GM12878 (cell line): Measurements from ENCODE around the gene PDE3B. TPM values are rescaled to one million over a fixed set of nuclear protein-coding genes. Genes with fewer than 3 reads are reported as not detected.
"Not testable (repeated sequence)": the region's sequence is repeated elsewhere in the genome, so short reads cannot be mapped to it uniquely, and the experiment has no call there.

Experiments used
- ATAC-seq: fragments of 200-7000 bp; cut with Tn5 transposase; 3 replicates; pipeline ENCODE4 v1.9.1; 2020; ENCODE audit warnings: mild to moderate bottlenecking, moderate library complexity
- BruUV-seq: library from RNA; stranded (reverse); fragments of 400-500 nt; replicated peaks from 2 replicates; lab custom pipeline; 2021; lab: Mats Ljungman, UMichigan
- CTCF ChIA-PET: fragments of 300-600 bp; sonication (Branson Sonifier 250); formaldehyde crosslinking; extraction: SDS; loops from one replicate; lab custom pipeline; 2021; ENCODE audit warnings: inconsistent platforms; lab: Yijun Ruan, JAX
- POLR2A ChIA-PET: fragments of 350-600 bp; formaldehyde crosslinking; extraction: SDS; loops from one replicate; lab custom pipeline; 2021; ENCODE audit warnings: inconsistent platforms; lab: Charles Lee
- RAD21 ChIA-PET: fragments of 300-600 bp; sonication (Branson Sonifier 250); formaldehyde crosslinking; loops from one replicate; lab custom pipeline; 2023; ENCODE audit warnings: antibody characterized with exemption; ENCODE audit not compliant: unreplicated experiment; lab: Charles Lee
- SMC1A ChIA-PET: fragments of 300-600 bp; sonication (Branson Sonifier 250); formaldehyde crosslinking; loops from one replicate; lab custom pipeline; 2023; ENCODE audit not compliant: unreplicated experiment, uncharacterized antibody; lab: Charles Lee
- DNase-seq: peaks from one replicate; pipeline ENCODE4 v3.0.0-alpha.2; 2011; ENCODE audit warnings: low read depth, low spot score
- FAIRE-seq: peaks from 3 replicates; lab custom pipeline; 2011; peaks lifted over from hg19 to GRCh38; lab: Jason Lieb, UNC
- H2AFZ ChIP-seq: 2 replicates; pipeline ENCODE4 v1.6.0; 2011; ENCODE audit warnings: low read depth, low read length, control low read depth; ENCODE audit not compliant: control insufficient read depth
- H3K27ac ChIP-seq: 2 replicates; pipeline ENCODE4 v1.5.1; 2011; ENCODE audit warnings: control low read depth; ENCODE audit not compliant: control insufficient read depth, insufficient read depth
- H3K27me3 ChIP-seq, 2 experiments: replicated peaks in 1 of 2; 2 replicates each; pipeline versions ENCODE4 v1.6.0 to v1.6.1; 2011; ENCODE audit warnings: low read length in 1 of 2; ENCODE audit not compliant: control insufficient read depth in 2 of 2, insufficient read depth in 2 of 2
- H3K36me3 ChIP-seq, 2 experiments: 2 replicates each; pipeline ENCODE4 v1.5.1; 2011; ENCODE audit warnings: low read length in 1 of 2; ENCODE audit not compliant: control insufficient read depth in 2 of 2, insufficient read depth in 2 of 2
- H3K4me1 ChIP-seq: 2 replicates; pipeline ENCODE4 v1.6.1; 2011; ENCODE audit warnings: mild to moderate bottlenecking, low read length, moderate library complexity, mixed read lengths; ENCODE audit not compliant: control insufficient read depth, insufficient read depth
- H3K4me2 ChIP-seq: 2 replicates; pipeline ENCODE4 v1.6.0; 2011; ENCODE audit warnings: control low read depth; ENCODE audit not compliant: control insufficient read depth, insufficient read depth
- H3K4me3 ChIP-seq: fragments of 200-600 bp; sonication (generic); 2 replicates; pipeline ENCODE4 v1.5.1; 2016
- H3K79me2 ChIP-seq: 2 replicates; pipeline ENCODE4 v1.6.0; 2011; ENCODE audit warnings: low read length; ENCODE audit not compliant: control insufficient read depth, insufficient read depth
- H3K9ac ChIP-seq: 2 replicates; pipeline ENCODE4 v1.8.0; 2011; ENCODE audit warnings: low read length, control low read depth, mixed read lengths; ENCODE audit not compliant: control insufficient read depth, insufficient read depth
- H3K9me3 ChIP-seq: replicated peaks from 3 replicates; pipeline ENCODE4 v1.5.1; 2011; ENCODE audit warnings: mild to moderate bottlenecking, low read length; ENCODE audit not compliant: control insufficient read depth, insufficient read depth
- H4K20me1 ChIP-seq: 2 replicates; pipeline ENCODE4 v1.6.0; 2011; ENCODE audit not compliant: control insufficient read depth, insufficient read depth
- CBX5 ChIP-seq: sonication (generic); IDR thresholded peaks from 2 replicates; pipeline ENCODE4 v1.6.1; 2016; ENCODE audit warnings: low read depth, moderate library complexity, mild to moderate bottlenecking, inconsistent platforms
- CHD2 ChIP-seq: IDR thresholded peaks from 2 replicates; pipeline ENCODE4 v1.6.1; 2011; ENCODE audit warnings: low read depth, low read length, improper control_type of control experiment, borderline replicate concordance
- FOS ChIP-seq: IDR thresholded peaks from 3 replicates; pipeline ENCODE4 v1.6.1; 2011; ENCODE audit warnings: borderline replicate concordance; ENCODE audit not compliant: insufficient read length; ENCODE audit errors: extremely low read depth
- HDAC6 ChIP-seq: fragments of 200-600 bp; sonication (generic); IDR thresholded peaks from one replicate; pipeline ENCODE4 v1.8.0; 2017; ENCODE audit warnings: antibody characterized with exemption; ENCODE audit not compliant: unreplicated experiment
- NFIC ChIP-seq: IDR thresholded peaks from 2 replicates; pipeline ENCODE4 v1.6.1; 2012; ENCODE audit warnings: low read depth, mild to moderate bottlenecking, inconsistent platforms, low read length, moderate library complexity
- NFYA ChIP-seq: IDR thresholded peaks from 2 replicates; pipeline ENCODE4 v1.6.1; 2011; ENCODE audit warnings: low read depth, mild to moderate bottlenecking, low read length, improper control_type of control experiment, borderline replicate concordance
- RFX5 ChIP-seq: IDR thresholded peaks from 2 replicates; pipeline ENCODE4 v1.6.1; 2011; ENCODE audit warnings: low read depth, low read length, improper control_type of control experiment
- RUNX3 ChIP-seq: IDR thresholded peaks from 2 replicates; pipeline ENCODE4 v1.6.1; 2012; ENCODE audit warnings: low read length, inconsistent platforms
- TBL1XR1 ChIP-seq: IDR thresholded peaks from 2 replicates; pipeline ENCODE4 v1.6.1; 2012; ENCODE audit warnings: low read depth, low read length, improper control_type of control experiment
- WGBS: methylation state at CpG from one replicate; pipeline ENCODE4 v1.1.6; 2016; ENCODE audit warnings: low lambda C conversion rate; ENCODE audit not compliant: insufficient replicate concordance, insufficient coverage; ENCODE audit errors: missing lambda C conversion rate; 5-methylcytosine and 5-hydroxymethylcytosine counted together
- in situ Hi-C: fragments of 300-500 bp; cut with MboI; formaldehyde crosslinking; loops from 9 replicates; pipeline ENCODE4 v1.14.3; 2018; ENCODE audit warnings: mixed read lengths
- intact Hi-C: fragments of 100-400 bp; cut with micrococcal nuclease; formaldehyde crosslinking; loops from one replicate; pipeline ENCODE4 v1.14.2; 2022; ENCODE audit not compliant: unreplicated experiment
- polyA plus RNA-seq, 11 experiments: library from polyadenylated mRNA; depleted of rRNA in 4 of 11; unstranded in 6 of 11; stranded (reverse) in 5 of 11; fragments of >200 nt; fragmentation: Nextera tagmentation in 4 of 11; fragmentation: Illumina TruSeq in 1 of 11; extraction: Ambion mirVana in 4 of 11; extraction: Trizol in 1 of 11; gene quantifications; 1 replicate in 1 of 11; 2 replicates in 10 of 11; pipeline versions ENCODE4 v1.2.1 to v1.2.3, GENCODE V29; 2011 to 2016; ENCODE audit warnings: inconsistent platforms in 2 of 11, missing spikeins in 2 of 11, low read depth in 1 of 11
- total RNA-seq, 4 experiments: library from RNA; depleted of rRNA in 3 of 4; stranded (reverse); fragments of >200 nt in 3 of 4; fragmentation: Illumina TruSeq in 1 of 4; extraction: Trizol in 1 of 4; gene quantifications; 2 replicates each; pipeline versions ENCODE4 v1.2.1 to v1.2.3, GENCODE V29; 2013 to 2021

The PDE3B gene
- total and polyA plus RNA-seq, 10 of the 15 experiments (the other 5 are each of a cell fraction or from before 2014, with no cell fraction given) = 0.04 to 3.1 (median 1.9) TPM

DNA sequence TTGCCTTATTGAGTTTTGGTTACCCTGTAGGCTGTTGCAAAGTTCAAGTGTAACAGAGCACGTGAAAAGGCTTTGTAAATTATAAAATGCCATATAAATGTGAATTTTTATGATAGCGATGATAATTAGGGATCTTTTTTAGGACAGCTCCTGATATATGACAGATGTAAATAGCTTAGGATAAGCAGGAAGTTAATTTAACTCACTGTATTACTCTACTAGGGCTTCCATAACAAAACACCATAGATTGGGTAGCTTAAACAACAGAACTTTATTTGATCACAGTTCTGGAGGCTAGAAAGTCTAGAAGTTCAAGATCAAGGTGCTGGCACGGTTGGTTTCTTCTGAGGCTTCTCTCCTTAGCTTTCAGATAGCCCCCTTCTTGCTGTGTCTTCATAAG is 17.0 kb upstream of the PDE3B start:
- Histone ChIP-seq H3K79me2 (no peaks in the 10 kb centered on the region), H3K27me3 (no peaks in the 10 kb centered on the region), H2AFZ (no peak overlapping the region), H3K4me2 (no peak overlapping the region), H3K4me3 (no peak overlapping the region), H3K27ac (no peak overlapping the region), H3K9ac (no peak overlapping the region), H3K4me1 (no peaks in the 10 kb centered on the region), H3K36me3 (no peaks in the 10 kb centered on the region), H3K9me3 (no peaks in the 10 kb centered on the region), H4K20me1 (no peaks in the 10 kb centered on the region)
- intact Hi-C loops = no loop called here
- WGBS = 83% methylated on average over 3 of the region's 3 CpGs
- no peak for FAIRE-seq
- DNase-seq = no peak
- POLR2A ChIA-PET = no interaction called here
- RAD21 ChIA-PET = no interaction called here
- no TSS peak for BruUV-seq
- TF ChIP-seq TBL1XR1 = no peak
- TF ChIP-seq CBX5 = no peak
- TF ChIP-seq RUNX3 = no peak
- no peak for TF ChIP-seq NFYA
- TF ChIP-seq HDAC6 = no peak
- no peak for TF ChIP-seq FOS
- TF ChIP-seq CHD2 = no peak
- no peak for TF ChIP-seq NFIC
- no peak for TF ChIP-seq RFX5
- SMC1A ChIA-PET = no interaction called here
- CTCF ChIA-PET = no interaction called here
- no peak for ATAC-seq
- in situ Hi-C loops = no loop called here

- H3K79me2 ChIP-seq, H3K27ac ChIP-seq, RAD21 ChIA-PET, in situ Hi-C loops, H4K20me1 ChIP-seq, DNase-seq, H3K27me3 ChIP-seq, H2AFZ ChIP-seq, H3K36me3 ChIP-seq, SMC1A ChIA-PET, H3K4me3 ChIP-seq, CTCF ChIA-PET, POLR2A ChIA-PET, H3K9me3 ChIP-seq, H3K4me1 ChIP-seq, ATAC-seq, H3K4me2 ChIP-seq, FAIRE-seq, BruUV-seq, H3K9ac ChIP-seq, intact Hi-C loops: not testable (repeated sequence)
- WGBS = 60% methylated on average over 9 of the region's 26 CpGs
Measured at GRCh38 chr11:14633506-14634224, 9.9 kb upstream of the PDE3B start.
